EH (cell line): Measurements from ENCODE around the gene ARHGAP6.
A peak's percentile ranks its signal among the peaks of the same experiment; 100 is the strongest.

Experiments used
- DNase-seq: peaks from one replicate; pipeline ENCODE4 v3.0.0-alpha.2; 2015; ENCODE audit warnings: low read depth

ARHGAP6 gene

GRCh38 chrX:11461201-11462001, 204.3 kb downstream of the ARHGAP6 start:
- DNase-seq: peak; percentile 87

- DNase-seq: no peak
Observed at GRCh38 chrX:11460347-11460746, 205.4 kb downstream of the ARHGAP6 start.

GRCh38 chrX:11458170-11458569, 207.6 kb downstream of the ARHGAP6 start:
- peak; percentile 65 for DNase-seq

- DNase-seq: no peak
Observed at GRCh38 chrX:11451151-11451550, 214.6 kb downstream of the ARHGAP6 start.

- DNase-seq: peak; percentile 71
Observed at GRCh38 chrX:11450354-11450753, 215.4 kb downstream of the ARHGAP6 start.

GRCh38 chrX:11449613-11450012, 216.1 kb downstream of the ARHGAP6 start:
- DNase-seq: no peak

- peak; percentile 20 for DNase-seq
Observed at GRCh38 chrX:11447418-11447817, 218.3 kb downstream of the ARHGAP6 start.

GRCh38 chrX:11446949-11447348, 218.8 kb downstream of the ARHGAP6 start:
- DNase-seq: peak; percentile 37

- DNase-seq: peak; percentile 84
Observed at GRCh38 chrX:11446336-11446735, 219.4 kb downstream of the ARHGAP6 start.

- no peak for DNase-seq
Observed at GRCh38 chrX:11445540-11445939, 220.2 kb downstream of the ARHGAP6 start.

- no peak for DNase-seq
Observed at GRCh38 chrX:11444052-11444451, 221.7 kb downstream of the ARHGAP6 start.

- no peak for DNase-seq
Observed at GRCh38 chrX:11439846-11440245, 225.9 kb downstream of the ARHGAP6 start.

- peak; percentile 81 for DNase-seq
Observed at GRCh38 chrX:11438767-11439166, 227.0 kb downstream of the ARHGAP6 start.

- no peak for DNase-seq
Observed at GRCh38 chrX:11438380-11438723, 227.4 kb downstream of the ARHGAP6 start.

- peak; percentile 92 for DNase-seq
Observed at GRCh38 chrX:11437642-11438379, 227.9 kb downstream of the ARHGAP6 start.

- peak; percentile 93 for DNase-seq
Observed at GRCh38 chrX:11435568-11435967, 230.2 kb downstream of the ARHGAP6 start.

GRCh38 chrX:11434607-11435006, 231.1 kb downstream of the ARHGAP6 start:
- peak; percentile 72 for DNase-seq

- DNase-seq: no peak
Observed at GRCh38 chrX:11431786-11432185, 233.9 kb downstream of the ARHGAP6 start.

- no peak for DNase-seq
Observed at GRCh38 chrX:11430271-11430670, 235.4 kb downstream of the ARHGAP6 start.

GRCh38 chrX:11429538-11430085, 236.1 kb downstream of the ARHGAP6 start:
- no peak for DNase-seq

- DNase-seq: peak; percentile 30
Observed at GRCh38 chrX:11427453-11428071, 238.2 kb downstream of the ARHGAP6 start.

- no peak for DNase-seq
Observed at GRCh38 chrX:11426712-11427452, 238.8 kb downstream of the ARHGAP6 start.
